OCI-LY7 (cell line): Measurements from ENCODE around the gene THAP7. TPM values are rescaled to one million over a fixed set of nuclear protein-coding genes. Genes with fewer than 3 reads are reported as not detected.

Experiments used
- BruUV-seq: library from RNA; stranded (reverse); fragments of 400-500 nt; replicated peaks from 2 replicates; lab custom pipeline; 2021; lab: Mats Ljungman, UMichigan
- CTCF ChIA-PET: fragments of 300-600 bp; sonication (Branson Sonifier 250); formaldehyde crosslinking; loops from one replicate; lab custom pipeline; 2022; ENCODE audit warnings: antibody characterized with exemption; ENCODE audit not compliant: unreplicated experiment; lab: Charles Lee
- POLR2A ChIA-PET: fragments of 300-600 bp; sonication (Branson Sonifier 250); formaldehyde crosslinking; loops from one replicate; lab custom pipeline; 2022; ENCODE audit warnings: antibody characterized with exemption; lab: Charles Lee
- DNase-seq: peaks from one replicate; pipeline ENCODE4 v3.0.0-alpha.2; 2015; ENCODE audit warnings: low spot score
- H2AFZ ChIP-seq: fragments of 200-600 bp; sonication (generic), shearing (Covaris generic); 2 replicates; pipeline ENCODE4 v1.6.1; 2014; ENCODE audit warnings: mild to moderate bottlenecking, antibody characterized with exemption, low read length, moderate library complexity
- H3K27ac ChIP-seq: fragments of 200-600 bp; sonication (generic); 2 replicates; pipeline ENCODE4 v1.5.1; 2014; ENCODE audit warnings: mixed run types, low read depth, mild to moderate bottlenecking, moderate library complexity, low read length, inconsistent platforms; ENCODE audit not compliant: poor library complexity, severe bottlenecking
- H3K36me3 ChIP-seq: fragments of 200-600 bp; sonication (generic); 2 replicates; pipeline ENCODE4 v1.6.1; 2014; ENCODE audit warnings: mild to moderate bottlenecking, antibody characterized with exemption, low read length, moderate library complexity, mixed read lengths; ENCODE audit not compliant: insufficient read depth
- H3K4me1 ChIP-seq: fragments of 200-600 bp; sonication (generic); 2 replicates; pipeline ENCODE4 v1.5.1; 2014; ENCODE audit warnings: mild to moderate bottlenecking, low read length; ENCODE audit not compliant: insufficient read depth, poor library complexity, severe bottlenecking
- H3K4me2 ChIP-seq: fragments of 200-600 bp; sonication (generic); 2 replicates; pipeline ENCODE4 v1.6.1; 2014; ENCODE audit warnings: mild to moderate bottlenecking, low read length
- H3K4me3 ChIP-seq: fragments of 200-600 bp; sonication (generic); 2 replicates; pipeline ENCODE4 v1.5.1; 2014; ENCODE audit warnings: mild to moderate bottlenecking, low read depth, low read length; ENCODE audit not compliant: poor library complexity, severe bottlenecking
- H3K79me2 ChIP-seq: fragments of 200-600 bp; sonication (generic); 2 replicates; pipeline ENCODE4 v1.6.1; 2016; ENCODE audit warnings: low read depth, mild to moderate bottlenecking, low read length, moderate library complexity, mixed read lengths; ENCODE audit not compliant: insufficient read depth
- H3K9me2 ChIP-seq: fragments of 200-600 bp; sonication (generic); 2 replicates; pipeline ENCODE4 v1.6.1; 2016; ENCODE audit warnings: mild to moderate bottlenecking, low read length, mixed read lengths; ENCODE audit not compliant: insufficient read depth
- H3K9me3 ChIP-seq: fragments of 200-600 bp; sonication (generic); 2 replicates; pipeline ENCODE4 v1.6.1; 2014; ENCODE audit warnings: mild to moderate bottlenecking, mixed run types, low read length, mixed read lengths
- H4K20me1 ChIP-seq: fragments of 200-600 bp; sonication (generic); 2 replicates; pipeline ENCODE4 v1.6.1; 2014; ENCODE audit warnings: mild to moderate bottlenecking, antibody characterized with exemption, low read length, moderate library complexity, mixed read lengths; ENCODE audit not compliant: insufficient read depth
- CTCF ChIP-seq: fragments of 200-600 bp; sonication (generic); conservative IDR thresholded peaks from 2 replicates; pipeline ENCODE4 v1.5.1; 2014; ENCODE audit warnings: mild to moderate bottlenecking, antibody characterized with exemption, low read length, moderate library complexity, mixed read lengths
- EZH2phosphoT487 ChIP-seq: fragments of 200-600 bp; sonication (generic); IDR thresholded peaks from 2 replicates; pipeline ENCODE4 v1.6.1; 2018; ENCODE audit warnings: low read depth, borderline replicate concordance, mild to moderate bottlenecking, mixed run types, antibody characterized with exemption, low read length, moderate library complexity, mixed read lengths
- intact Hi-C: fragments of 100-400 bp; cut with micrococcal nuclease; formaldehyde crosslinking; loops from one replicate; pipeline ENCODE4 v1.10.0; 2022; ENCODE audit not compliant: unreplicated experiment
- total RNA-seq, 2 experiments: library from RNA; depleted of rRNA in 1 of 2; stranded (reverse); fragments of >200 nt in 1 of 2; shearing (Covaris generic) in 1 of 2; gene quantifications; 2 replicates each; pipeline ENCODE4 v1.2.3, GENCODE V29; 2014 to 2022

Gene THAP7
- total RNA-seq, 2 experiments from 2014 or later, result 36.3 to 73.0 TPM

GRCh38 chr22:20980523-20980922 lies 21.4 kb downstream of the THAP7 start:
- H3K27ac ChIP-seq, result no peak overlapping the region
- no peaks in the 10 kb centered on the region for H4K20me1 ChIP-seq
- intact Hi-C loops, result loop anchor here (10.0 kb wide), 1 partner anchor 66 kb away; the partner anchor contains the start of gene CRKL
- no TSS peak for BruUV-seq
- no peak for TF ChIP-seq CTCF
- no peak for TF ChIP-seq EZH2phosphoT487
- H2AFZ ChIP-seq, result no peak overlapping the region
- no peak for DNase-seq
- H3K4me1 ChIP-seq, result peaks cover 19% of the 10 kb centered on the region
- peaks cover 10% of the 10 kb centered on the region for H3K79me2 ChIP-seq
- peak overlapping the region; percentile 95; the same call in 1 of the 2 replicates for H3K4me2 ChIP-seq
- H3K9me3 ChIP-seq, result no peaks in the 10 kb centered on the region
- ChIA-PET POLR2A (no interaction called here), CTCF (no interaction called here)
- peaks cover 14% of the 10 kb centered on the region for H3K36me3 ChIP-seq
- H3K4me3 ChIP-seq, result no peak overlapping the region
- no peaks in the 10 kb centered on the region for H3K9me2 ChIP-seq

GRCh38 chr22:20979940-20980453 lies 21.9 kb downstream of the THAP7 start:
- peaks cover 10% of the 10 kb centered on the region for H3K79me2 ChIP-seq
- ChIA-PET CTCF (no interaction called here), POLR2A (interaction anchor here (0.6 kb wide), 1 partner anchor 94 kb away, joined by 4 read pairs; no protein-coding TSS in a partner anchor)
- no peaks in the 10 kb centered on the region for H4K20me1 ChIP-seq
- intact Hi-C loops, result loop anchor here (10.0 kb wide), 1 partner anchor 65 kb away; the partner anchor contains the start of gene CRKL
- H3K4me2 ChIP-seq, result no peak overlapping the region
- no peaks in the 10 kb centered on the region for H3K9me2 ChIP-seq
- TF ChIP-seq CTCF, result no peak
- no peak for TF ChIP-seq EZH2phosphoT487
- H3K4me3 ChIP-seq, result no peak overlapping the region
- H3K4me1 ChIP-seq, result peaks cover 19% of the 10 kb centered on the region
- no peak for DNase-seq
- BruUV-seq, result no TSS peak
- no peak overlapping the region for H3K27ac ChIP-seq
- no peak overlapping the region for H2AFZ ChIP-seq
- no peaks in the 10 kb centered on the region for H3K9me3 ChIP-seq
- peaks cover 11% of the 10 kb centered on the region for H3K36me3 ChIP-seq

GRCh38 chr22:20979243-20979809 lies 22.6 kb downstream of the THAP7 start:
- Histone ChIP-seq H3K27ac (no peak overlapping the region), H3K4me3 (no peak overlapping the region), H3K4me2 (no peak overlapping the region), H2AFZ (no peak overlapping the region), H3K36me3 (peaks cover 6% of the 10 kb centered on the region), H3K9me2 (no peaks in the 10 kb centered on the region), H3K4me1 (peaks cover 19% of the 10 kb centered on the region), H3K9me3 (no peaks in the 10 kb centered on the region), H4K20me1 (no peaks in the 10 kb centered on the region), H3K79me2 (peaks cover 10% of the 10 kb centered on the region)
- TF ChIP-seq CTCF (no peak), EZH2phosphoT487 (no peak)
- BruUV-seq, result no TSS peak
- ChIA-PET CTCF (no interaction called here), POLR2A (interaction anchor here (0.6 kb wide), 1 partner anchor 94 kb away, joined by 4 read pairs; no protein-coding TSS in a partner anchor)
- intact Hi-C loops, result no loop called here
- DNase-seq, result no peak
